GM12865 (cell line): ENCODE data around the gene FITM2.
"Not testable (repeated sequence)": the region's sequence is repeated elsewhere in the genome, so short reads cannot be mapped to it uniquely, and the experiment has no call there.

Experiments used
- DNase-seq: peaks from one replicate; pipeline ENCODE4 v3.0.0; 2010; ENCODE audit warnings: low read depth
- H3K4me3 ChIP-seq: 2 replicates; pipeline ENCODE4 v1.5.1; 2011; ENCODE audit warnings: mild to moderate bottlenecking, low read depth, low read length, control low read depth
- TF ChIP-seq, protein P1 (sequence below): IDR thresholded peaks from 2 replicates; pipeline ENCODE4 v1.5.1; 2011; ENCODE audit warnings: low read length, control low read depth, low read depth, inconsistent platforms; ENCODE audit not compliant: insufficient read depth; ENCODE audit errors: missing control alignments

Gene FITM2

DNA sequence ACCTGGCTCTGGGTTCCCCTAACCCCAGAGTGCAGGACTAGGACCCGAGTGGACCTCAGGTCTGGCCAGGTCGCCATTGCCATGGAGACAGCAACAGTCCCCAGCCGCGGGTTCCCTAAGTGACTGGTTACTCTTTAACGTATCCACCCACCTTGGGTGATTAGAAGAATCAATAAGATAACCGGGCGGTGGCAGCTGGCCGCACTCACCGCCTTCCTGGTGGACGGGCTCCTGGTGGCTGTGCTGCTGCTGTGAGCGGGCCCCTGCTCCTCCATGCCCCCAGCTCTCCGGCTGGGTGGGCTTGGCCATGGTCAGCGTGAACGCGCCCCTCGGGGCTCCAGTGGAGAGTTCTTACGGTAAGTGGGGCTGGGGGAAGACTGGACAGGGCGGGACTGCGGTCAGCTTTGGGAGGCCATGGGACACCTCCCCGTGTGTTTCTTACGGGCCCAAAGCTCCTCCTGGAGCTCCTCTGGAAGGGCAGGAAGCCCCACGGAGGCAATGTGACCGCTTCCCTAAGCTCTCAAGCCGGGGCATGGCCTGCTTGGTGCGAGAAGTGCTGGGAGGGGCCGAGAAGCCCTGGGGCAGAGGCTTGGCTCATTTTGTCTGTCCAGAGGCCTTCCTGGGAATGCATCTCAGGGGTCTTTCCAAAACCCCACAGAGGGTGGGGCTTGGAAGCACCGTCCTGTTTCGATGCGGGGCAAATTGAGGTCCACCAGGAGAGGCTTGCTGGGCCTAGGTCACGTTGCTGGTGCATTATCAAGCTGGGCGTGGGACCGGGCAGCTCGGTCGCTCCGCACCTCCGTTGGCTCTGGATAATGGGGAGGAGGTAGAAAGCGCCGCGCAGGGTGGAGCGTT is 44.7 kb upstream of the FITM2 start, which contains the start of gene HNF4A:
Gene HNF4A (plus strand): TSS at position 202 of the 855 bp plus-strand sequence. CDS start 106 bp downstream, at position 308.
- DNase-seq = no peak
- H3K4me3 ChIP-seq = no peak within 1 kb of the TSS
- TF ChIP-seq, protein P1, sequence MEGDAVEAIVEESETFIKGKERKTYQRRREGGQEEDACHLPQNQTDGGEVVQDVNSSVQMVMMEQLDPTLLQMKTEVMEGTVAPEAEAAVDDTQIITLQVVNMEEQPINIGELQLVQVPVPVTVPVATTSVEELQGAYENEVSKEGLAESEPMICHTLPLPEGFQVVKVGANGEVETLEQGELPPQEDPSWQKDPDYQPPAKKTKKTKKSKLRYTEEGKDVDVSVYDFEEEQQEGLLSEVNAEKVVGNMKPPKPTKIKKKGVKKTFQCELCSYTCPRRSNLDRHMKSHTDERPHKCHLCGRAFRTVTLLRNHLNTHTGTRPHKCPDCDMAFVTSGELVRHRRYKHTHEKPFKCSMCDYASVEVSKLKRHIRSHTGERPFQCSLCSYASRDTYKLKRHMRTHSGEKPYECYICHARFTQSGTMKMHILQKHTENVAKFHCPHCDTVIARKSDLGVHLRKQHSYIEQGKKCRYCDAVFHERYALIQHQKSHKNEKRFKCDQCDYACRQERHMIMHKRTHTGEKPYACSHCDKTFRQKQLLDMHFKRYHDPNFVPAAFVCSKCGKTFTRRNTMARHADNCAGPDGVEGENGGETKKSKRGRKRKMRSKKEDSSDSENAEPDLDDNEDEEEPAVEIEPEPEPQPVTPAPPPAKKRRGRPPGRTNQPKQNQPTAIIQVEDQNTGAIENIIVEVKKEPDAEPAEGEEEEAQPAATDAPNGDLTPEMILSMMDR = no peak

DNA sequence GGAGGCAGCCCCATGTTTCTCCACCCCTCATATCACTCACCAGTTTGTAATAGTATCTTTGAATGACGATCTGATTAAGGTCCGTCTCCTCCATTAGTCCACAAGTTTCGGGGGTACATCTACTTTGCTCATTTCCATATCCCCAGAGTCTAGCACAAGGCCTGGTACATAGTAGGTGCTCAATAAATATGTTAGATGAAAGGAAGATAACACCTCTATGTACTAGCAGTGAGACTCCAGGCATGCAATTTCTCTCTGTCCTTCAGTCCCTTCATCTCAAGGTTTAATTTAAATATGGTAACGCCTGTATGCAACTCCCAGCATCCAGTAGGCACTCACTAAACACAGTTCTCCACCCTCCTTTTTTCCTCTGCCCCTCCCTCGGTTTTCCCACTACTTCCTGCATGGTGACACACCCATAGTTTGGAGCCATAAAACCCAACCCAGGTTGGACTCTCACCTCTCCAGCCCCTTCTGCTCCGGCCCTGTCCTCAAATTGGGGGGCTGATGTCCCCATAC is 44.0 kb upstream of the FITM2 start:
- H3K4me3 ChIP-seq = no peak overlapping the region
- TF ChIP-seq, protein P1 = no peak
- no peak for DNase-seq

DNA sequence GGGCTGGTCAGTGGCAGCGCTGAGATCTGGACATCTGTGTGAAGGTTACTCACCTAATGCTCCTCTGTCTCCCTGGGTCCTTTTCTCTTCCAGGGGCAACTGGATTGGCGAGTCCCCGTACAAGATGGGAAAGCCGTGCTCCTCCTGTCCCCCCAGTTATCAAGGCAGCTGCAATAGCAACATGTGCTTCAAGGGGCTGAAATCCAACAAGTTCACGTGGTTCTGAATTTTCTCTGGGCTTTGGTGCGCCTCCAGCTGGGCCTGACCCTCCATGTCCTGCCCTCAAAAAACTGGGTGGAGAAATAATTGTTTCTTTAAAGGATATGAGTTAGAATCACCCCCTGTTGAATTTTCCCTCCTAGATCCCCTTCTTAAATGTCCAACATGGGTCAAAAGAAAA is 39.6 kb upstream of the FITM2 start:
- DNase-seq = no peak
- TF ChIP-seq, protein P1 = no peak
- no peak overlapping the region for H3K4me3 ChIP-seq

DNA sequence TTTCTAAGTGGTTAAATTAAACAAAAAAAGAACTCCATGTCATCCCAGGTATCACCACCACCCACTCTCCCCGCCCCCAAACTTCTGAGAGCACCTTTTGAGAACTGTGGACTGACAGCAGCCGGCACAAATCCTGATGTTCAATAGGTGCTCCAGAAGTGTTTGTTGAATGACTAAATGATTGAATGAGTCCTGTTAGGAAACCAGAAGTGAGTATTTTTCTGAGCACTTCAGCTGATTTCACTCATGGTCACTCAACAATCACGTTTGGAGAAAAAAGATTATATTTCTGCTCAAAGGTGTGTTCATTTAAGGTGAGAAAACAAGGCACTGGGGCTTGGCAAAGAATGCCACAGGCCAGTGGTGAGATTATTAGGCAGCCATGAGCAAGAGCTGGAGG is 38.3 kb upstream of the FITM2 start:
- no peak overlapping the region for H3K4me3 ChIP-seq
- TF ChIP-seq, protein P1 = no peak
- no peak for DNase-seq

DNA sequence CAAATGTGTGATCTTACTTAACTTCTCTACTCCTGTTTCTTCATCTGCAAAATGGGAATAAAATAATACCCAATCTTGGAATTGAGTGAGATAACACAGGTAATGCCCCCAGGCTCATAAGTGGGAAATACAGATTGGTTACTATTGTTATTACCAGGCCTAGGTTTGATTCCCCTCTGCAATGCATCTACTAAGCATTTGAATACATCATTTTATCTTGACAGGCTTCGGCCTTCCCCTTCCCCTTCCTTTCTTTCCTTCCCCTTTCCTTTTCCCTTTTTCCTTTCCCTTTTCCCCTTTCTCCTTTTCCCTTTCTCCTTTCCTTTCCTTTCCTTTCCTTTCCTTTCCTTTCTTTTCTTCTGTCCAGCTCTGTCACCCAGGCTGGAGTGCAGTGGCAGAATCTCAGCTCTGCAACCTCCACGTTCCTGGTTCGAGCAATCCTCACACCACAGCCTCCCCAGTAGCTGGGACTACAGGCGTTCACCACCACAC is 37.2 kb upstream of the FITM2 start:
- no peak for DNase-seq
- TF ChIP-seq, protein P1 = no peak
- no peak overlapping the region for H3K4me3 ChIP-seq

DNA sequence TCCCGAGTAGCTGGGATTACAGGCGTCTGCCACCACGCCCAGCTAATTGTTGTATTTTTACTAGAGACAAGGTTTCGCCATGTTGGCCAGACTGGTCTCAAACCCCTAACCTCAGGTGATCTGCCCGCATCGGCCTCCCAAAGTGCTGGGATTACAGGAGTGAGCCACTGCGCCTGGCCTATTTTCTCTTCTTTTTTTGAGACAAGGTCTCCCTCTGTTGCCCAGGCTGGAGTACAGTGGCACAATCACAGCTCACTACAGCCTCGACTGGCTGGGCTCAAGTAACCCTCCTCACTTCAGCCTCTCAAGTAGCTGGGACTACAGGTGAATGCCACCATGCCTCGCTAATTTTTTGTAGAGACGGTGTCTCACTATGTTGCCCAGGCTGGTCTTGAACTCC is 34.9 kb upstream of the FITM2 start:
- DNase-seq, H3K4me3 ChIP-seq: not testable (repeated sequence)

DNA sequence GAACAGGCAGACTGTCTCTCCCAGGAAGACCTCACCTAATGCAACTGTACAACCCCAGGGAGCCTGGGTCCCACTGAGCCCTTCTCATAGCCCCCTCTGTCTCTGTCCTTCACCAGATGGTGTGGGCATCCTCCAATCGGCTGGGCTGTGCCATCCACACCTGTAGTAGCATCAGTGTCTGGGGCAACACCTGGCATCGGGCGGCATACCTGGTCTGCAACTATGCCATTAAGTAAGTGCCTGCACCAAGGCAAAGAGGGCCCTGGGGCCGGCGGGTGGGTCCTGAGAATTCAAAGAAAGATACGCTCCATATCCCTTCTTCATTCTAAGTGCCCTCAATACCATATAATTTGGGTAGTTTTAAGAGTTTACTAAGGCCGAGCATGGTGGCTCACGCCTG is 34.1 kb upstream of the FITM2 start:
- TF ChIP-seq, protein P1 = no peak
- DNase-seq = no peak
- H3K4me3 ChIP-seq = no peak overlapping the region
